SK-N-SH (cell line): ENCODE results near the gene RAB40C.

ENCODE experiments used
- EP300 ChIP-seq, 2 experiments: IDR thresholded peaks; 2 replicates each; pipeline versions ENCODE4 v1.4.0 to v1.6.1; 2012; ENCODE audit warnings: borderline replicate concordance in 1 of 2, low read depth in 1 of 2, low read length in 1 of 2
- EZH2phosphoT487 ChIP-seq: fragments of 200-600 bp; sonication (generic); IDR thresholded peaks from 2 replicates; pipeline ENCODE4 v1.6.1; 2017; ENCODE audit warnings: low read depth, mixed run types, mild to moderate bottlenecking, antibody characterized with exemption, moderate library complexity, borderline replicate concordance
- GABPA ChIP-seq: IDR thresholded peaks from 2 replicates; pipeline ENCODE4 v1.4.0; 2012; ENCODE audit warnings: low read depth, mild to moderate bottlenecking
- IRF3 ChIP-seq: fragments of 150-350 bp; IDR thresholded peaks from 2 replicates; pipeline ENCODE4 v1.6.1; 2016; ENCODE audit warnings: mild to moderate bottlenecking, low read depth, low read length
- JUND ChIP-seq: IDR thresholded peaks from 2 replicates; pipeline ENCODE4 v1.4.0; 2012
- REST ChIP-seq: IDR thresholded peaks from 2 replicates; pipeline ENCODE4 v1.6.1; 2012; ENCODE audit warnings: mild to moderate bottlenecking, low read depth, low read length, moderate library complexity
- RFX5 ChIP-seq: IDR thresholded peaks from 2 replicates; pipeline ENCODE4 v1.6.1; 2012; ENCODE audit warnings: mild to moderate bottlenecking, improper control_type of control experiment, low read length
- SMC3 ChIP-seq: IDR thresholded peaks from 2 replicates; pipeline ENCODE4 v1.6.1; 2012; ENCODE audit warnings: low read depth, low read length, improper control_type of control experiment
- TAF1 ChIP-seq: IDR thresholded peaks from 2 replicates; pipeline ENCODE4 v1.6.1; 2012; ENCODE audit warnings: low read depth, mild to moderate bottlenecking, low read length, moderate library complexity, borderline replicate concordance
- USF2 ChIP-seq: fragments of 150-350 bp; IDR thresholded peaks from 2 replicates; pipeline ENCODE4 v1.6.1; 2017; ENCODE audit warnings: antibody characterized with exemption, low read length, low read depth, borderline replicate concordance
- YY1 ChIP-seq: IDR thresholded peaks from 2 replicates; pipeline ENCODE4 v1.4.0; 2012; ENCODE audit warnings: low read depth, mild to moderate bottlenecking
- TF ChIP-seq, protein P1 (sequence below): fragments of 200-600 bp; sonication (generic); IDR thresholded peaks from 2 replicates; pipeline ENCODE4 v1.6.1; 2017; ENCODE audit warnings: antibody characterized with exemption, mild to moderate bottlenecking, moderate library complexity

DNA sequence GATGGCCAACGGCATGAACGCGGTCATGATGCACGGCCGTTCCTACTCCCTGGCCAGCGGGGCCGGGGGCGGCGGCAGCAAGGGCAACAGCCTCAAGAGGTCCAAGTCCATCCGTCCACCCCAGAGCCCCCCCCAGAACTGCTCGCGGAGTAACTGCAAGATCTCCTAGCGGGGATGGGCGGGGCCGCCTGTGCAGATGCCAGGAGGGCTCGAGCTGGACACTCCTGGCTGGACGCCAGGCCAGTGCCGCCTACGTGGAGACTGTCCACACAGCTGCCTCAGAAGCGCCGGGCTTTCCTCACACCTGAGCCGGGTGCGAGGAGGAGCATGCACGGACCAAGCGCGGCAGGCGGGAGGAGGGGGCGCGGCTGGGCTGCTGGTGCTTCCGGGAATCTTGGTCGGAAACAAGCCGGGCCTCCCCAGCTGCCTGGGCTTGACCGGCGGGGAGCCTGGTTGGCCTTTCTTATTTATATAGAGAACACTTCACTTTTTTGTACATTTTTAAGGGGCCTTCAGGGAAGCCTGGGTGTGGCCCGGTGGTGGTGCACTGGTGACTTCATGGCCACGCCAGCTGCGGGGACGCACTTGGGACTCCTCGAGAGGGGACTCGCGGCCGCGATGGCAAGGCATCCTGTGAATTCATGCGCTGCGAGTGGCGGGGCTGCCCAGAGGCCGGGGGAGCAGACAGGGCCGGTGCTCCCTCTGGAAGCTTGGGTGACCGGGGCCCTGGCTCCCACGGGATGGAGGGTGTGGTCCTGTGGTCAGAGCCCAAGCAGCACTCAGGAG is 37.8 kb downstream of the RAB40C start:
- TF ChIP-seq, protein P1, sequence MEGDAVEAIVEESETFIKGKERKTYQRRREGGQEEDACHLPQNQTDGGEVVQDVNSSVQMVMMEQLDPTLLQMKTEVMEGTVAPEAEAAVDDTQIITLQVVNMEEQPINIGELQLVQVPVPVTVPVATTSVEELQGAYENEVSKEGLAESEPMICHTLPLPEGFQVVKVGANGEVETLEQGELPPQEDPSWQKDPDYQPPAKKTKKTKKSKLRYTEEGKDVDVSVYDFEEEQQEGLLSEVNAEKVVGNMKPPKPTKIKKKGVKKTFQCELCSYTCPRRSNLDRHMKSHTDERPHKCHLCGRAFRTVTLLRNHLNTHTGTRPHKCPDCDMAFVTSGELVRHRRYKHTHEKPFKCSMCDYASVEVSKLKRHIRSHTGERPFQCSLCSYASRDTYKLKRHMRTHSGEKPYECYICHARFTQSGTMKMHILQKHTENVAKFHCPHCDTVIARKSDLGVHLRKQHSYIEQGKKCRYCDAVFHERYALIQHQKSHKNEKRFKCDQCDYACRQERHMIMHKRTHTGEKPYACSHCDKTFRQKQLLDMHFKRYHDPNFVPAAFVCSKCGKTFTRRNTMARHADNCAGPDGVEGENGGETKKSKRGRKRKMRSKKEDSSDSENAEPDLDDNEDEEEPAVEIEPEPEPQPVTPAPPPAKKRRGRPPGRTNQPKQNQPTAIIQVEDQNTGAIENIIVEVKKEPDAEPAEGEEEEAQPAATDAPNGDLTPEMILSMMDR = no peak
- TF ChIP-seq EZH2phosphoT487 = no peak
- TF ChIP-seq REST = no peak
- no peak for TF ChIP-seq GABPA
- no peak for TF ChIP-seq RFX5
- no peak for TF ChIP-seq IRF3
- no peak for TF ChIP-seq YY1
- TF ChIP-seq EP300 (IDR thresholded peaks at IDR 0.05; ENCODE audit: borderline replicate concordance in 1 of 2, low read depth in 1 of 2, low read length in 1 of 2) = no peak
- no peak for TF ChIP-seq JUND
- TF ChIP-seq USF2 = no peak
- TF ChIP-seq SMC3 = no peak
- no peak for TF ChIP-seq TAF1
